Measurements from ENCODE around the gene ABCA4.
"Not testable (repeated sequence)": the region's sequence is repeated elsewhere in the genome, so short reads cannot be mapped to it uniquely, and the experiment has no call there.

ABCA4 gene

DNA sequence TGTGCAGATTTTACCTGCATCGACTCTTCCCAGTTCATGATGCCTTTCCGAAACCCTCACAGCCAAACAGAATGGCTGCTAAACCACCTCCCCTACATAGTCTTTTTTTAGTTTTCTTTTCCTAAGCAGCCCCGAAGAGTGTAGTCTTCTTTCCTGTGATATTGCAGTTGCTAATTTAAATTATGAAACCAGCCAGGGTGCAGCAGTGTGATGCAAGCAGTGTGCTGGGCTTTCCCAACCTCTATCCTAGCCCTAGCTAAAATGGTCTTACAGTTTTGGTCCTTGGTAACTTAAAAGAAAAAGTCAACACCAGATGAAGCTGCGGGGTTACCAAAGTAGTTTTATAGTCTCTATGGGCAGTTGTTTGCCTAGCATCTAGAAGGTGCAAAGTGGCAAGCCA lies 129.7 kb downstream of the ABCA4 start:
- Histone ChIP-seq H3K4me1 (ENCODE audit: control insufficient read depth, insufficient read depth, low read length) (no peaks in the 10 kb centered on the region), H3K36me3 (ENCODE audit: control insufficient read depth, insufficient read depth, low read length) (no peaks in the 10 kb centered on the region), H3K9ac (ENCODE audit: low read length) (no peak overlapping the region), H3K4me3 (ENCODE audit: low read length) (no peak overlapping the region), H3K27me3 (ENCODE audit: control insufficient read depth, insufficient read depth, low read length) (no peaks in the 10 kb centered on the region), H3K27ac (ENCODE audit: low read depth, low read length) (no peak overlapping the region)

DNA sequence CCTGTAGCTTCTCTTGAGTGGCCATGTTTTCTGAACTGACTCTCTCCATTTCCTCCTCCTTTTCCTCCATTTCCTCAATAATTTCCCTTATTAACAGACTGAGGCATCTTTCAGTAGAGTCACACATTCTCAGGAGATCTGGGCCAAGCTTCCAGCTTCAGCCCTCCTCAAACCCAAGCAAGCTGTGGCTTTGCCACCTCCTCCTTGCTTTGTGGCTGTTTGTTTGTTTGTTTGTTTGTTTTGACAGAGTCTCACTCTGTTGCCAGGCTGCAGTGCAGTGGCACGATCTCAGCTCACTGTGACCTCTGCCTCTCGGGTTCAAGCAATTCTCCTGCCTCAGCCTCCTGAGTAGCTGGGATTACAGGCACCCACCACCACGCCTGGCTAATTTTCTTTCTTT lies 130.5 kb downstream of the ABCA4 start:
- H3K4me1 ChIP-seq (ENCODE audit: control insufficient read depth, insufficient read depth, low read length); H3K27ac ChIP-seq (ENCODE audit: low read depth, low read length): not testable (repeated sequence)

DNA sequence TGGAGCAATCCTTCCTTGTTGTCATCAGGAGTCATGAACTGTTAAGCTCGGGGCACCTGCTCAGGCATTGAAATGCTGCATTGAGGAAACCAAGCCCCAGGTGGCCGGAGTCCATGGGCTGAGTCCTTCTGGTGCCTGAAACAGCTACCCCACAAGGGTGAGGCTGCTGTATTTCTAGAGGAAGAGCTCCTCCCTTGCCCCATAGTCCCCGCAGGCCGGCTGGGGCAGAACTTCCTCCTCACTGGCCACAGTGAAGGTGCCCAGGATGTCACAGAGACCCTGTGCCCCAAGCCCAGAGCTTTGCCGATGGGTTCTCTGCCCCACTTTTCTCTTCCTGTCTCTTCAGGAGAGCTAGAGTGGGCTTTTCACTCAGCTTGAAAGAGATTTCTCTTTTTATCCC lies 130.9 kb downstream of the ABCA4 start:
- no peaks in the 10 kb centered on the region for H3K4me1 ChIP-seq (ENCODE audit: control insufficient read depth, insufficient read depth, low read length)
- no peaks in the 10 kb centered on the region for H3K36me3 ChIP-seq (ENCODE audit: control insufficient read depth, insufficient read depth, low read length)
- no peaks in the 10 kb centered on the region for H3K27me3 ChIP-seq (ENCODE audit: control insufficient read depth, insufficient read depth, low read length)
- no peak overlapping the region for H3K27ac ChIP-seq (ENCODE audit: low read depth, low read length)
- no peak overlapping the region for H3K4me3 ChIP-seq (ENCODE audit: low read length)
- H3K9ac ChIP-seq (ENCODE audit: low read length), result no peak overlapping the region

More for the DNA sequence above, 130.5 kb downstream of the ABCA4 start:
- H3K27me3 ChIP-seq (ENCODE audit: control insufficient read depth, insufficient read depth, low read length); H3K36me3 ChIP-seq (ENCODE audit: control insufficient read depth, insufficient read depth, low read length); H3K9ac ChIP-seq (ENCODE audit: low read length); H3K4me3 ChIP-seq (ENCODE audit: low read length): not testable (repeated sequence)

DNA sequence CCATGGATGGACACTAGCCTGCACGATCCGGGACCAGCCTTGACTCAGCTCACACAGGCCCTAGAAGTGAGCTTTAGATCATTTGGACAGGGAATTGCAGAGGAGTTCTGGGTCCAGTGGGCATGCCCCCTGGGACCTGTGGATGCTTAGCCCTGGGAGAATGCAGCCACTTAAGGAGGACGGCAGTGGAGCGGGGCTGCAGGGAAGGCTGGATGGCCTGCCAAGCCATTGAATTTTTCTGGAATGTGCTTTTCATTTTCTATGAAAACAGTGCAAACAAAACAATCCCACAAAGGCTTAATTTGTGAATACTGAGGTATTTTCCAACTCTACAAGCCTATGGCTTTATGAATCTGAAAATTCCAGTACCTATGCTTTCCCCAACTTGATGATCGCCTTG lies 131.3 kb downstream of the ABCA4 start:
- Histone ChIP-seq H3K4me3 (ENCODE audit: low read length) (no peak overlapping the region), H3K4me1 (ENCODE audit: control insufficient read depth, insufficient read depth, low read length) (no peaks in the 10 kb centered on the region), H3K27me3 (ENCODE audit: control insufficient read depth, insufficient read depth, low read length) (no peaks in the 10 kb centered on the region), H3K36me3 (ENCODE audit: control insufficient read depth, insufficient read depth, low read length) (no peaks in the 10 kb centered on the region), H3K9ac (ENCODE audit: low read length) (no peak overlapping the region), H3K27ac (ENCODE audit: low read depth, low read length) (no peak overlapping the region)

DNA sequence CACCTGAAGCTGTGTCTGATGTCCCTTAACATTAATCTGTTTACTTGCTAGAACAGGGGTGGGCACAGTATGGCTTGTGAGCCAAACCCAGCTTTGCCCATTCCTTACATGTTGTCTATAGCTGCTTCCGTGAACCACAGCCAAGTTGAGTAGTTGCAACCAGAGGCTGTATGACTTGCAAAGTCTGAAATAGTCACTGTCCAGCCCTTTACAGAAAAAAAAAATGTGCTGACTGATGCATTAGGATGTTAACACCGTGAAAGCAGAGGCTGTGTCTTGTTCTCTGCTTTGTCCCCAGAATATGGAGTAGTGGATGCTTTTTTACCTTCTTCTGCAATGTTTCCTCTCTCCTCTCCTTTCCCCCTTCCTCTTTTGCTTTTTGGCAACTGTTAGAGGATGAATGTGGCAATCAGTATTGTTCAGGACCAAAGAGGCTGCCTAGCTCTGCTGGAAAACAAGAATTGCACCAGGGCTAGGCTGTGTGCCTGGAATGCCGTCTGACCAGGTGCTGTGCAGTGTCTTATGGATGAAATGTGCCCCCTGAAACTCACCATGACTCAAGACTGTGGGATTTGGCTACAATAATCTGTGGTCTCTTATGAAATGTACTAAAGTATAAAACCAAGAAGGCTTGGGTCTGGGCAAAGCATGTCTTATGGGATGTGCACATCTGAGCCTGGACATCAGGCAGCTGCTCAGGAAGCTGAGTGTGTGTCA lies 132.2 kb downstream of the ABCA4 start:
- Histone ChIP-seq H3K4me1 (ENCODE audit: control insufficient read depth, insufficient read depth, low read length) (no peaks in the 10 kb centered on the region), H3K27ac (ENCODE audit: low read depth, low read length) (no peak overlapping the region), H3K27me3 (ENCODE audit: control insufficient read depth, insufficient read depth, low read length) (no peaks in the 10 kb centered on the region), H3K36me3 (ENCODE audit: control insufficient read depth, insufficient read depth, low read length) (no peaks in the 10 kb centered on the region), H3K4me3 (ENCODE audit: low read length) (no peak overlapping the region), H3K9ac (ENCODE audit: low read length) (no peak overlapping the region)

DNA sequence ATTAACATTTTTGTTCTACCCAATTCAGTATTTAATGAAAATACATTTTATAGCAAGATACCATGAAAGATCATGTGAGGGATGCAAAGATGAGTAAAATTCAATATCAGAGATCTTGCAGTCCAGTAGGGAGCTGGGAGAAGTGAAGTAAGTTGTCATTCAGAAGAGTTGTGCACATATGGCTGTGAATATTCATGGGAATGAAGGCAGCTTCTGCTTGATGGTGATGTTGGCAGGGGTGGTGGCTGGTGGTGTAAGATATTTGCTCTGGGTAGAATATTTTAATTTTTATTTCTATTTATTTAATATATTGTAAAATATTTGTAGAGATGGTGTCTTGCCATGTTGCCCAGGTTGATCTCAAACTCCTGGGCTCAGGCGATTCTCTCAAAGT lies 139.7 kb downstream of the ABCA4 start:
- H3K4me1 ChIP-seq (ENCODE audit: control insufficient read depth, insufficient read depth, low read length), result peaks cover 13% of the 10 kb centered on the region
- no peak overlapping the region for H3K27ac ChIP-seq (ENCODE audit: low read depth, low read length)
- no peak overlapping the region for H3K9ac ChIP-seq (ENCODE audit: low read length)
- no peak overlapping the region for H3K4me3 ChIP-seq (ENCODE audit: low read length)
- no peaks in the 10 kb centered on the region for H3K36me3 ChIP-seq (ENCODE audit: control insufficient read depth, insufficient read depth, low read length)
- no peaks in the 10 kb centered on the region for H3K27me3 ChIP-seq (ENCODE audit: control insufficient read depth, insufficient read depth, low read length)

DNA sequence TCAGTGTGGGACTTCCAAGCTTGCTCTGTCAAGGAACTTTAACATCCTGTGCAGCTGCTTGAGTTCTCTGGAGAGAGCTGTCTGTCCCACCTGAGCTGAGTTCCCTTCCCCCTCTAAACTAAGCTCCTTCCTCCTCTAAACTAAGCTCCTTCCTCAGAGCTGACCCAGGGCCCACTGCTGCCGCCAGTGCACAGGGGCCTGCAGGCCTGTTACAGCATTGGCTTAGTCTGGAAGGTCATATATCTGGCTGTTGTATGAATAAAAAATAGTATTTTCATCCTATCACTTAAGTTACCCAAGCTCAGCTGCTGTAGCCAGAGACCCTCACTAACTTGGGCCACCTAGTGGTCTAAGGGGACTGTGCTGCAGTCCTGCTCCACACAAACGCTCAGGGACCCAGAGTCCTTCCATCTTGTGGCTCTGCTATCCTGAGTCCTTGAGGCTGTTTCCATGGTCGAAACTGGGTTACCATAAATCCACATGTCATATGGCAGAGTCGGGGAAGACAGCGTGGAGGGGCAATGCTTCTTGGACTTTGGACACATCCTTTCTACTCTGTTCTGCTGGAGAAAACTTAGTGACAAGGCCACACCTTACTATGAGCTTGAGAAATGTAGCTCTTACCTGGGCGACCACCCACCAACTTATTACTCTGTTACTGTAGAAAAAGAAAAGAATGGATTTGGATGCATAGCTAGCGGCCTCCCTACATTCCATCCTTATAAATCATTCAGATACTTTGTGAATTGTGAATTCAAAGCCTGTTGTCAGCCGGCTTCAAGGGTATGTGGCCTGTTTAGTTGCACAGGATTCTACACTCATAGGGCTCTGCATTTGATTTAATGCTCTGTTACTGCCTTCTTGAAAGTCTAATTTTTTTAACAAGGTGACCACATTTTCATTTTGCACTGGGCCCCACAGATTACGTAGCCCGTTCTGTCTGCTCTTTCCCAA lies 140.4 kb downstream of the ABCA4 start:
- Histone ChIP-seq H3K27me3 (ENCODE audit: control insufficient read depth, insufficient read depth, low read length) (no peaks in the 10 kb centered on the region), H3K9ac (ENCODE audit: low read length) (no peak overlapping the region), H3K27ac (ENCODE audit: low read depth, low read length) (peak overlapping the region; percentile 63), H3K36me3 (ENCODE audit: control insufficient read depth, insufficient read depth, low read length) (no peaks in the 10 kb centered on the region), H3K4me3 (ENCODE audit: low read length) (no peak overlapping the region), H3K4me1 (ENCODE audit: control insufficient read depth, insufficient read depth, low read length) (peaks cover 13% of the 10 kb centered on the region)

DNA sequence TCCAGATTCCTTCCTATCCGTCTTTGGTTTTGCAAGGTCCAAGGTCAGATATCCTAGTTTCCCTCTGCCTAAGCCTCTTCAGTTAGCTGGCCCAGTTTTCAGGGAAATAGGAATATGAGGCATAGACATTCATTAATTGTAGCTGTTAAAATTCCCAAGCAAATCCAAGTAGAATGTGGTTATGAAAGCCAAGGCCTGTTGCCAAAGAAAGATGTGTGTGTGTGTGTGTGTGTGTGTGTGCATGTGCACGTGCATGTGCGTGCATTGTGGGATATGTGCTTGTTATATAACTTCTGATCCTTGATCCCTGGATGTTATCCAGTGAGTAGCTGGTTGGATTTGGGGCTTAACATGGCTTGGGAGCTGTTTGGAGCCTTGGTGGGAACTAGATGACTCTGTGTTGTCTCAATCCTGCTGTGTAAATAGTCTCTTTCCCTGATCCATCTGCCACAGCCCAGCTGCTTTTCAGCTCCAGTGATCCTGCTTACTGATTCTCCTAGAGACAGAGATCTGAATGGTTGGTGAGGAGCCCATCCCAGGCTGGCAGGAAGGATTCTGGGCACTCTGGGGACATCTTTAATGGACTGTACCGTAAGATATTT lies 141.1 kb downstream of the ABCA4 start:
- peak overlapping the region; percentile 63 for H3K27ac ChIP-seq (ENCODE audit: low read depth, low read length)

DNA sequence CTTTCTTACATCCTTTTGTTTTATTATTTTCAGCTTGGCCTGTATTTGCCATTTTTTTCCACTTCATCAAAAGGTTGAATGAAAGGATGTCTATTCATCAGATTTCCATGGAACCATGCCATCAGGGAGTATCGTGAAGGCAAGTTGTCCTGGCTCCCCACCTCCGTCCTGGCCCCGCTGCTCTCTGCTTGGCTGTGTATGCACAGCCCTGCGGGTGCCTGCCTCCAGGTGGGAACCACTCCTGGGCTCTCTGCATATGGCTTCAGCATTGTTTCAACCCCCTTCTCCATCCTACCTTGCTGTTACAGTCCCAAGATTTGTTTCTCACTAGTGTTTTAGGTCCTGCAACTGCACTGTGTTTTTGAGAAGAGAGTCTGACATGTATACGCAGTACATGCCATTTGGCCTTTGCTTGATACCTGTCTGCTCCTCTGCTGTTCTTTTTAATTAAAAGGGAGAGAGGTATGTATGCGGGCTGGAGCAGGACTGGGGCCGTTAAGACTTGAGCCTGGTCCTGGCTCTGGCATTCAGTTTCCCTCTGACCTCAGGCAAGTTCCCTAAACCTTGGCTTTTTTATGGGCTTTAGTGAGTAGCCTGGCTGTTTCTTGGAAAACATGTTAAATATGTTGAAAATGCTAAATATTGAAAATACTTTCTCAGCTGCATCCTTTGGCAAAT lies 141.8 kb downstream of the ABCA4 start:
- Histone ChIP-seq H3K9ac (ENCODE audit: low read length) (no peak overlapping the region), H3K27me3 (ENCODE audit: control insufficient read depth, insufficient read depth, low read length) (no peaks in the 10 kb centered on the region), H3K36me3 (ENCODE audit: control insufficient read depth, insufficient read depth, low read length) (no peaks in the 10 kb centered on the region), H3K27ac (ENCODE audit: low read depth, low read length) (no peak overlapping the region), H3K4me1 (ENCODE audit: control insufficient read depth, insufficient read depth, low read length) (peaks cover 13% of the 10 kb centered on the region), H3K4me3 (ENCODE audit: low read length) (no peak overlapping the region)

More for the DNA sequence above, 141.1 kb downstream of the ABCA4 start:
- no peaks in the 10 kb centered on the region for H3K27me3 ChIP-seq (ENCODE audit: control insufficient read depth, insufficient read depth, low read length)
- peaks cover 13% of the 10 kb centered on the region for H3K4me1 ChIP-seq (ENCODE audit: control insufficient read depth, insufficient read depth, low read length)
- no peak overlapping the region for H3K9ac ChIP-seq (ENCODE audit: low read length)
- no peaks in the 10 kb centered on the region for H3K36me3 ChIP-seq (ENCODE audit: control insufficient read depth, insufficient read depth, low read length)
- H3K4me3 ChIP-seq (ENCODE audit: low read length), result no peak overlapping the region

DNA sequence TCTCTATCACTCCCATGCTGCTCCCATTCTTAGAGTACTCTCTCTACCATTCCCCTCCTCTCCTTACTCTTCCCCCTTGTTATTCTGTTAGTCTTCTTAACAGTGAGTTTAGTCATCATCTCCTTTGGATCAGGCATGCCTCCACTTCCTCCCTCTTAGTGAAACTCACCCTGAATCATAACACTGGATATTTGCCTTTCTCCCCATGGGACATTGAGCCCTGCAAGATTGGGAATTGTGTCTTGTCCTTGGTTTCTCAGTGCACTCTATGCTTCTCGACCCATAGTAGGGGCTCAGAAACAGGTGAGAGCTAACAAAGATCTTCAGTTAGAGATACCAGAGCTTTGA lies 143.4 kb downstream of the ABCA4 start:
- Histone ChIP-seq H3K36me3 (ENCODE audit: control insufficient read depth, insufficient read depth, low read length) (no peaks in the 10 kb centered on the region), H3K4me1 (ENCODE audit: control insufficient read depth, insufficient read depth, low read length) (peaks cover 13% of the 10 kb centered on the region), H3K9ac (ENCODE audit: low read length) (no peak overlapping the region), H3K27me3 (ENCODE audit: control insufficient read depth, insufficient read depth, low read length) (no peaks in the 10 kb centered on the region), H3K27ac (ENCODE audit: low read depth, low read length) (no peak overlapping the region), H3K4me3 (ENCODE audit: low read length) (no peak overlapping the region)

DNA sequence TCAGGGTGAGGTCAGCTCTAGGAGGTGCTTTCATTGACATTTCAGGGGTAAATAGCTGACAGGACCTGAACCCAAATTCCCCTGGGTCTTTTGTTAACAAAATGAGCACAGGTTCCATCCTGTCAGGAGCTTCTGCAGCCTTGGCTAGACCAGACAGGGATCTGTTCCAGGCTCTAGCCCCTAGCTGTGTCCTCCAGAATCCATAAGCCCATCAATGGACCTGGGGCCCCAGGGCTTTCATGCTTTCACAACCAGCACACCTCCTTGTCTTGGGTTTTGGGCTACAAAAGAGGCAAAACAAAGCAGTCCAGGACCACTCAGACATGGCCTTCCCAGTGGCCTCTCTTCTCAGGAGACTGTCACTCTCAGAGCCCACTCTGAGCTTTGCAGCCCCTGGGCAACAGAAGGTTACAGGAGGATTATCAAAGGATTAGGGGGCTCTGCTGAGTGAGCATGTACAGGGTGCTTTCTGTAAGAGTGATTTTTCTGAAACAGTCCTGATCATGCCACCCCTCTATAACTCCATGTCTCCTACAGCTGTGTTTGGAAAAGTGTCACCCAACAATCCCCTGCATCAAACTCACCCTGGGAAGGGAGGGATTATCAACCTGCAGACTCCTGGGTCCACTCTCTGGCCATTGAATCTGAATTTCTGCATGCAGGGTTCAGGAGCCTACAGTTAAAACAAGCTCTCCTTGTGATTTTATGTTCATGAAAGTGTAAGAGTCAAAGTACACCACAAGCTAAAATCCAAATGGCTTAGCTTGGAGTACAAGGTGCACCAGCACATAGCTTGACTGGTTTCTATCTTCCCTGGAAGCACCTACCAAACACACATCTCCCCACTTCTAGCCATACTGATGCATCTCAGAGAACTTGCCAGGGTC lies 144.0 kb downstream of the ABCA4 start:
- H3K36me3 ChIP-seq (ENCODE audit: control insufficient read depth, insufficient read depth, low read length), result no peaks in the 10 kb centered on the region
- H3K27me3 ChIP-seq (ENCODE audit: control insufficient read depth, insufficient read depth, low read length), result no peaks in the 10 kb centered on the region
- no peak overlapping the region for H3K9ac ChIP-seq (ENCODE audit: low read length)
- H3K4me3 ChIP-seq (ENCODE audit: low read length), result no peak overlapping the region
- peaks cover 13% of the 10 kb centered on the region for H3K4me1 ChIP-seq (ENCODE audit: control insufficient read depth, insufficient read depth, low read length)
- H3K27ac ChIP-seq (ENCODE audit: low read depth, low read length), result no peak overlapping the region
